WTC11 (cell line): Measurements from ENCODE around the gene PDE4B. TPM values are rescaled to one million over a fixed set of nuclear protein-coding genes. Genes with fewer than 3 reads are reported as not detected.

Source experiments
- ATAC-seq: fragments of 200-7000 bp; cut with Tn5 transposase; 2 replicates; pipeline ENCODE4 v1.10.0; 2021; ENCODE audit warnings: mild to moderate bottlenecking, moderate library complexity
- CTCF ChIA-PET: fragments of 300-600 bp; sonication (Branson Sonifier 250); formaldehyde crosslinking; loops from one replicate; lab custom pipeline; 2021; ENCODE audit warnings: antibody characterized with exemption; lab: Charles Lee
- POLR2A ChIA-PET: fragments of 350-600 bp; sonication (Branson Sonifier 250); formaldehyde crosslinking; loops from one replicate; lab custom pipeline; 2021; ENCODE audit warnings: antibody characterized with exemption; lab: Charles Lee
- DNase-seq: peaks from one replicate; pipeline ENCODE4 v3.0.0; 2021; ENCODE audit warnings: low spot score
- H3K27ac Mint-ChIP-seq: 2 replicates; pipeline ENCODE4 v1.8.0; 2021; ENCODE audit warnings: mixed read lengths
- H3K27me3 Mint-ChIP-seq: 2 replicates; pipeline ENCODE4 v1.8.0; 2021; ENCODE audit warnings: low read depth, mild to moderate bottlenecking, moderate library complexity, mixed read lengths
- H3K36me3 Mint-ChIP-seq: 2 replicates; pipeline ENCODE4 v1.8.0; 2021; ENCODE audit warnings: mixed read lengths
- H3K4me1 Mint-ChIP-seq: 2 replicates; pipeline ENCODE4 v1.8.0; 2022; ENCODE audit warnings: mixed read lengths
- H3K4me3 Mint-ChIP-seq: 2 replicates; pipeline ENCODE4 v1.8.0; 2021; ENCODE audit warnings: mild to moderate bottlenecking, moderate library complexity, mixed read lengths
- H3K9me3 Mint-ChIP-seq: 2 replicates; pipeline ENCODE4 v1.8.0; 2021; ENCODE audit warnings: mixed read lengths
- ELF4 ChIP-seq: sonication (generic); formaldehyde crosslinking; IDR thresholded peaks from 2 replicates; pipeline ENCODE4 v1.8.1; 2022; ENCODE audit warnings: low read depth, mild to moderate bottlenecking, moderate library complexity, missing genetic modification reagents
- ETV6 ChIP-seq: sonication (generic); formaldehyde crosslinking; IDR thresholded peaks from 2 replicates; pipeline ENCODE4 v1.8.1; 2022; ENCODE audit warnings: mild to moderate bottlenecking, missing genetic modification reagents
- IRF2 ChIP-seq: sonication (generic); formaldehyde crosslinking; IDR thresholded peaks from 2 replicates; pipeline ENCODE4 v1.8.0; 2022; ENCODE audit warnings: low read depth, missing genetic modification reagents, borderline replicate concordance
- NR1H2 ChIP-seq: sonication (generic); formaldehyde crosslinking; IDR thresholded peaks from 2 replicates; pipeline ENCODE4 v1.9.0; 2021; ENCODE audit warnings: mild to moderate bottlenecking, moderate library complexity, missing genetic modification reagents
- RELA ChIP-seq: sonication (generic); formaldehyde crosslinking; IDR thresholded peaks from 2 replicates; pipeline ENCODE4 v1.8.1; 2022; ENCODE audit warnings: missing genetic modification reagents, mild to moderate bottlenecking, borderline replicate concordance
- SMAD3 ChIP-seq: sonication (generic); formaldehyde crosslinking; IDR thresholded peaks from 2 replicates; pipeline ENCODE4 v1.8.0; 2022; ENCODE audit warnings: missing genetic modification reagents, mild to moderate bottlenecking, borderline replicate concordance
- TCF7 ChIP-seq: sonication (generic); formaldehyde crosslinking; IDR thresholded peaks from 2 replicates; pipeline ENCODE4 v1.8.0; 2022; ENCODE audit warnings: mild to moderate bottlenecking, low read depth, missing genetic modification reagents, moderate library complexity
- ZNF121 ChIP-seq: sonication (generic); formaldehyde crosslinking; IDR thresholded peaks from 2 replicates; pipeline ENCODE4 v1.8.0; 2023; ENCODE audit warnings: missing genetic modification reagents
- ZNF263 ChIP-seq: sonication (generic); formaldehyde crosslinking; IDR thresholded peaks from 2 replicates; pipeline ENCODE4 v1.8.1; 2022; ENCODE audit warnings: low read depth, mild to moderate bottlenecking, moderate library complexity, missing genetic modification reagents
- ZNF317 ChIP-seq: sonication (generic); formaldehyde crosslinking; IDR thresholded peaks from 2 replicates; pipeline ENCODE4 v1.8.1; 2023; ENCODE audit warnings: low read depth, mild to moderate bottlenecking, moderate library complexity, missing genetic modification reagents, borderline replicate concordance
- ZNF396 ChIP-seq: fragments of 250-450 bp; sonication (Bioruptor Pico); IDR thresholded peaks from 2 replicates; pipeline ENCODE4 v1.8.0; 2021; ENCODE audit warnings: mild to moderate bottlenecking, moderate library complexity, borderline replicate concordance
- total RNA-seq: library from RNA; stranded (reverse); gene quantifications from 3 replicates; pipeline ENCODE4 v1.2.3, GENCODE V29; 2021
- TF ChIP-seq, protein P1 (sequence below): sonication (generic); formaldehyde crosslinking; IDR thresholded peaks from 2 replicates; pipeline ENCODE4 v1.8.1; 2023; ENCODE audit warnings: mild to moderate bottlenecking, missing genetic modification reagents, moderate library complexity
- TF ChIP-seq, protein P2 (sequence below): sonication (generic); formaldehyde crosslinking; IDR thresholded peaks from 2 replicates; pipeline ENCODE4 v1.8.0; 2022; ENCODE audit warnings: mild to moderate bottlenecking, missing genetic modification reagents
- TF ChIP-seq, protein P3 (sequence below): sonication (generic); formaldehyde crosslinking; conservative IDR thresholded peaks from 2 replicates; pipeline ENCODE4 v1.8.1; 2022; ENCODE audit warnings: mild to moderate bottlenecking, missing genetic modification reagents
- TF ChIP-seq, protein P4 (sequence below): sonication (generic); formaldehyde crosslinking; IDR thresholded peaks from 2 replicates; pipeline ENCODE4 v1.8.1; 2023; ENCODE audit warnings: mild to moderate bottlenecking, missing genetic modification reagents
- TF ChIP-seq, protein P5 (sequence below): sonication (generic); formaldehyde crosslinking; IDR thresholded peaks from 2 replicates; pipeline ENCODE4 v1.8.1; 2023; ENCODE audit warnings: mild to moderate bottlenecking, missing genetic modification reagents, borderline replicate concordance
- TF ChIP-seq, protein P6 (sequence below): sonication (generic); formaldehyde crosslinking; IDR thresholded peaks from 2 replicates; pipeline ENCODE4 v1.8.0; 2023; ENCODE audit warnings: mild to moderate bottlenecking, missing genetic modification reagents
- TF ChIP-seq, protein P7 (sequence below): fragments of 250-450 bp; sonication (Bioruptor Pico); IDR thresholded peaks from 2 replicates; pipeline ENCODE4 v2.1.2; 2022; ENCODE audit warnings: mild to moderate bottlenecking, moderate library complexity
- TF ChIP-seq, protein P8 (sequence below): fragments of 250-450 bp; sonication (Bioruptor Pico); conservative IDR thresholded peaks from 2 replicates; pipeline ENCODE4 v1.9.0; 2021; ENCODE audit warnings: mild to moderate bottlenecking

Gene PDE4B
- total RNA-seq, 1 experiment from 2014 or later, result 8.0 TPM

DNA sequence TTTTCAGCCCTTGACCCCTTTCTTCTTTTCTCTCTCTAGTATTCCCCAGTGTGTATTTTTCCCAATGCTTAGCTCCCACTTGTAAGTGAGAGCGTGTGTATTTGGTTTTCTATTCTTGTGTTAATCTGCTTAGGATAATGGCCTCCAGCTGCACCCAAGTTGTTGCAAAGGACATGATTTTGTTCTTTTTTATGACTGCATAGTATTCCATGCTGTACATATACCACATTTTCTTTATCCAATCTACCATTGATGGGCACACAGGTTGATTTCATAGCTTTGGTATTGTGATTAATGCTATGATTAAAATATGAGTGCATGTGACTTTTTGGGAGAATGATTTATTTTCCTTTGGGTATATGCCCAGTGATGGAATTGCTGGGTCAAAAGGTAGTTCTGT lies 104.8 kb downstream of the PDE4B start (continued):
- no peak for TF ChIP-seq SMAD3 (CRISPR knock-in tag)
- TF ChIP-seq ZNF396 (CRISPR knock-in tag), result no peak
- TF ChIP-seq, protein P1, sequence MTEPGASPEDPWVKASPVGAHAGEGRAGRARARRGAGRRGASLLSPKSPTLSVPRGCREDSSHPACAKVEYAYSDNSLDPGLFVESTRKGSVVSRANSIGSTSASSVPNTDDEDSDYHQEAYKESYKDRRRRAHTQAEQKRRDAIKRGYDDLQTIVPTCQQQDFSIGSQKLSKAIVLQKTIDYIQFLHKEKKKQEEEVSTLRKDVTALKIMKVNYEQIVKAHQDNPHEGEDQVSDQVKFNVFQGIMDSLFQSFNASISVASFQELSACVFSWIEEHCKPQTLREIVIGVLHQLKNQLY, result no peak
- TF ChIP-seq ZNF121 (CRISPR knock-in tag), result no peak
- no peak for TF ChIP-seq ELF4 (CRISPR knock-in tag)
- TF ChIP-seq RELA, result no peak

DNA sequence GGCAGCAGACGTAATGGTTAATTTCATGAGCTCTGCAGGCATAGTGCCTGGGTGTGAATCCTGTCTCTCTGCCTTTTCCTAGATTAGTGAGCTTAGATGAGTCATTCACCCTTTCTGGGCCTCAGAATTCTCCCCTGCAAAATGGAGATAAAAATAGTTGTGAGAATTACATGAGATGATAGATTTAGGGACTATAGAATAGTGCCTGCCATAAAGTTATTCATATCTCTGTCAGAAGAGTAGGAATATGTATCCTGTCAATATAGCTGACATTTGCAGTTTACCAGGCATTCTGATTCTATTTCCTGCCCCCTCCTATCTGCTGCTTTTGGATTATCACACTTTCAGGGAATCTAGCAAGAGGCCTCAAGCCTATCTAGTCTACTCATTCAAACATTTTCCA lies 112.0 kb downstream of the PDE4B start:
- H3K4me1 Mint-ChIP-seq, result no peaks in the 10 kb centered on the region
- H3K27ac Mint-ChIP-seq, result no peak overlapping the region
- TF ChIP-seq, protein P2, sequence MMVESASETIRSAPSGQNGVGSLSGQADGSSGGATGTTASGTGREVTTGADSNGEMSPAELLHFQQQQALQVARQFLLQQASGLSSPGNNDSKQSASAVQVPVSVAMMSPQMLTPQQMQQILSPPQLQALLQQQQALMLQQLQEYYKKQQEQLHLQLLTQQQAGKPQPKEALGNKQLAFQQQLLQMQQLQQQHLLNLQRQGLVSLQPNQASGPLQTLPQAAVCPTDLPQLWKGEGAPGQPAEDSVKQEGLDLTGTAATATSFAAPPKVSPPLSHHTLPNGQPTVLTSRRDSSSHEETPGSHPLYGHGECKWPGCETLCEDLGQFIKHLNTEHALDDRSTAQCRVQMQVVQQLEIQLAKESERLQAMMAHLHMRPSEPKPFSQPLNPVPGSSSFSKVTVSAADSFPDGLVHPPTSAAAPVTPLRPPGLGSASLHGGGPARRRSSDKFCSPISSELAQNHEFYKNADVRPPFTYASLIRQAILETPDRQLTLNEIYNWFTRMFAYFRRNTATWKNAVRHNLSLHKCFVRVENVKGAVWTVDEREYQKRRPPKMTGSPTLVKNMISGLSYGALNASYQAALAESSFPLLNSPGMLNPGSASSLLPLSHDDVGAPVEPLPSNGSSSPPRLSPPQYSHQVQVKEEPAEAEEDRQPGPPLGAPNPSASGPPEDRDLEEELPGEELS (CRISPR knock-in tag), result no peak
- TF ChIP-seq TCF7 (CRISPR knock-in tag) (no peak), ETV6 (CRISPR knock-in tag) (no peak), ZNF396 (CRISPR knock-in tag) (no peak), IRF2 (CRISPR knock-in tag) (no peak), ZNF317 (CRISPR knock-in tag) (no peak), ZNF263 (CRISPR knock-in tag) (no peak), NR1H2 (CRISPR knock-in tag) (no peak)
- TF ChIP-seq, protein P3, sequence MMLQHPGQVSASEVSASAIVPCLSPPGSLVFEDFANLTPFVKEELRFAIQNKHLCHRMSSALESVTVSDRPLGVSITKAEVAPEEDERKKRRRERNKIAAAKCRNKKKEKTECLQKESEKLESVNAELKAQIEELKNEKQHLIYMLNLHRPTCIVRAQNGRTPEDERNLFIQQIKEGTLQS (CRISPR knock-in tag), result no peak
- TF ChIP-seq, protein P4, sequence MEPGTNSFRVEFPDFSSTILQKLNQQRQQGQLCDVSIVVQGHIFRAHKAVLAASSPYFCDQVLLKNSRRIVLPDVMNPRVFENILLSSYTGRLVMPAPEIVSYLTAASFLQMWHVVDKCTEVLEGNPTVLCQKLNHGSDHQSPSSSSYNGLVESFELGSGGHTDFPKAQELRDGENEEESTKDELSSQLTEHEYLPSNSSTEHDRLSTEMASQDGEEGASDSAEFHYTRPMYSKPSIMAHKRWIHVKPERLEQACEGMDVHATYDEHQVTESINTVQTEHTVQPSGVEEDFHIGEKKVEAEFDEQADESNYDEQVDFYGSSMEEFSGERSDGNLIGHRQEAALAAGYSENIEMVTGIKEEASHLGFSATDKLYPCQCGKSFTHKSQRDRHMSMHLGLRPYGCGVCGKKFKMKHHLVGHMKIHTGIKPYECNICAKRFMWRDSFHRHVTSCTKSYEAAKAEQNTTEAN (CRISPR knock-in tag), result no peak
- TF ChIP-seq, protein P5, sequence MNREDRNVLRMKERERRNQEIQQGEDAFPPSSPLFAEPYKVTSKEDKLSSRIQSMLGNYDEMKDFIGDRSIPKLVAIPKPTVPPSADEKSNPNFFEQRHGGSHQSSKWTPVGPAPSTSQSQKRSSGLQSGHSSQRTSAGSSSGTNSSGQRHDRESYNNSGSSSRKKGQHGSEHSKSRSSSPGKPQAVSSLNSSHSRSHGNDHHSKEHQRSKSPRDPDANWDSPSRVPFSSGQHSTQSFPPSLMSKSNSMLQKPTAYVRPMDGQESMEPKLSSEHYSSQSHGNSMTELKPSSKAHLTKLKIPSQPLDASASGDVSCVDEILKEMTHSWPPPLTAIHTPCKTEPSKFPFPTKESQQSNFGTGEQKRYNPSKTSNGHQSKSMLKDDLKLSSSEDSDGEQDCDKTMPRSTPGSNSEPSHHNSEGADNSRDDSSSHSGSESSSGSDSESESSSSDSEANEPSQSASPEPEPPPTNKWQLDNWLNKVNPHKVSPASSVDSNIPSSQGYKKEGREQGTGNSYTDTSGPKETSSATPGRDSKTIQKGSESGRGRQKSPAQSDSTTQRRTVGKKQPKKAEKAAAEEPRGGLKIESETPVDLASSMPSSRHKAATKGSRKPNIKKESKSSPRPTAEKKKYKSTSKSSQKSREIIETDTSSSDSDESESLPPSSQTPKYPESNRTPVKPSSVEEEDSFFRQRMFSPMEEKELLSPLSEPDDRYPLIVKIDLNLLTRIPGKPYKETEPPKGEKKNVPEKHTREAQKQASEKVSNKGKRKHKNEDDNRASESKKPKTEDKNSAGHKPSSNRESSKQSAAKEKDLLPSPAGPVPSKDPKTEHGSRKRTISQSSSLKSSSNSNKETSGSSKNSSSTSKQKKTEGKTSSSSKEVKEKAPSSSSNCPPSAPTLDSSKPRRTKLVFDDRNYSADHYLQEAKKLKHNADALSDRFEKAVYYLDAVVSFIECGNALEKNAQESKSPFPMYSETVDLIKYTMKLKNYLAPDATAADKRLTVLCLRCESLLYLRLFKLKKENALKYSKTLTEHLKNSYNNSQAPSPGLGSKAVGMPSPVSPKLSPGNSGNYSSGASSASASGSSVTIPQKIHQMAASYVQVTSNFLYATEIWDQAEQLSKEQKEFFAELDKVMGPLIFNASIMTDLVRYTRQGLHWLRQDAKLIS (CRISPR knock-in tag), result no peak
- TF ChIP-seq, protein P6, sequence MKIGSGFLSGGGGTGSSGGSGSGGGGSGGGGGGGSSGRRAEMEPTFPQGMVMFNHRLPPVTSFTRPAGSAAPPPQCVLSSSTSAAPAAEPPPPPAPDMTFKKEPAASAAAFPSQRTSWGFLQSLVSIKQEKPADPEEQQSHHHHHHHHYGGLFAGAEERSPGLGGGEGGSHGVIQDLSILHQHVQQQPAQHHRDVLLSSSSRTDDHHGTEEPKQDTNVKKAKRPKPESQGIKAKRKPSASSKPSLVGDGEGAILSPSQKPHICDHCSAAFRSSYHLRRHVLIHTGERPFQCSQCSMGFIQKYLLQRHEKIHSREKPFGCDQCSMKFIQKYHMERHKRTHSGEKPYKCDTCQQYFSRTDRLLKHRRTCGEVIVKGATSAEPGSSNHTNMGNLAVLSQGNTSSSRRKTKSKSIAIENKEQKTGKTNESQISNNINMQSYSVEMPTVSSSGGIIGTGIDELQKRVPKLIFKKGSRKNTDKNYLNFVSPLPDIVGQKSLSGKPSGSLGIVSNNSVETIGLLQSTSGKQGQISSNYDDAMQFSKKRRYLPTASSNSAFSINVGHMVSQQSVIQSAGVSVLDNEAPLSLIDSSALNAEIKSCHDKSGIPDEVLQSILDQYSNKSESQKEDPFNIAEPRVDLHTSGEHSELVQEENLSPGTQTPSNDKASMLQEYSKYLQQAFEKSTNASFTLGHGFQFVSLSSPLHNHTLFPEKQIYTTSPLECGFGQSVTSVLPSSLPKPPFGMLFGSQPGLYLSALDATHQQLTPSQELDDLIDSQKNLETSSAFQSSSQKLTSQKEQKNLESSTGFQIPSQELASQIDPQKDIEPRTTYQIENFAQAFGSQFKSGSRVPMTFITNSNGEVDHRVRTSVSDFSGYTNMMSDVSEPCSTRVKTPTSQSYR (CRISPR knock-in tag), result no peak
- TF ChIP-seq, protein P7, sequence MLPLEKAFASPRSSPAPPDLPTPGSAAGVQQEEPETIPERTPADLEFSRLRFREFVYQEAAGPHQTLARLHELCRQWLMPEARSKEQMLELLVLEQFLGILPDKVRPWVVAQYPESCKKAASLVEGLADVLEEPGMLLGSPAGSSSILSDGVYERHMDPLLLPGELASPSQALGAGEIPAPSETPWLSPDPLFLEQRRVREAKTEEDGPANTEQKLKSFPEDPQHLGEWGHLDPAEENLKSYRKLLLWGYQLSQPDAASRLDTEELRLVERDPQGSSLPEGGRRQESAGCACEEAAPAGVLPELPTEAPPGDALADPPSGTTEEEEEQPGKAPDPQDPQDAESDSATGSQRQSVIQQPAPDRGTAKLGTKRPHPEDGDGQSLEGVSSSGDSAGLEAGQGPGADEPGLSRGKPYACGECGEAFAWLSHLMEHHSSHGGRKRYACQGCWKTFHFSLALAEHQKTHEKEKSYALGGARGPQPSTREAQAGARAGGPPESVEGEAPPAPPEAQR, result no peak
- TF ChIP-seq, protein P8, sequence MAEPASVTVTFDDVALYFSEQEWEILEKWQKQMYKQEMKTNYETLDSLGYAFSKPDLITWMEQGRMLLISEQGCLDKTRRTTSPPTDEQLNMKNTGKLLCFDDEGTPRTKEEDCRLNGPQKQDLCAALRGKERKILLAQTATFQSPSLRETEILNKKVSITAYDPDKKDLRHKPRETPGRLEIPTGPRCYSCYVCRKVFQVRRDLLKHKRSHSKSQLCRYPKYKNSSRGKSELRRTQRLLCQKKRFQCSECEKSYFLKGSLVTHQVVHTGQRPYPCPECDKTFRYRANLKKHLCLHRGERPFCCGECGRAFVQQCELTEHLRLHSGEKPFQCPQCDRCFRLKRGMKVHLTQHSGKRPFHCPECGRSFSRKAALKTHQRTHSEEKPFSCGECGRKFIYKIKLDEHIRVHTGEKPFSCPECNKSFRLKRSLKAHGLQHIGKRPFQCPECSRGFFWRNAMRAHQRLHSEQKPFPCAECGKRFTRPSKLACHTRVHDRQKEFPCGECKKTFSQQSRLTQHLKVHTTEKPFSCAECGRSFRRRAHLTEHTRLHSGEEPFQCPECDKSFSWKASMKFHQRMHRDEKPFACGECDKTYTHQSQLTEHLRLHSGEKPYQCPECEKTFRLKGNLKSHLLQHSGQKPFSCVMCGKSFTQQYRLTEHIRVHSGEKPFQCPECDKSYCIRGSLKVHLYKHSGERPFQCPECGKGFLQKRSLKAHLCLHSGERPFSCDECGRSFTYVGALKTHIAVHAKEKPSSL, result no peak
- no peak overlapping the region for H3K4me3 Mint-ChIP-seq
- no peaks in the 10 kb centered on the region for H3K9me3 Mint-ChIP-seq
- POLR2A ChIA-PET, result no interaction called here
- DNase-seq, result no peak
- CTCF ChIA-PET, result no interaction called here
- H3K27me3 Mint-ChIP-seq, result no peaks in the 10 kb centered on the region
- no peaks in the 10 kb centered on the region for H3K36me3 Mint-ChIP-seq
- ATAC-seq, result no peak
